ENCODE results near the gene FGD5. TPM values are rescaled to one million over a fixed set of nuclear protein-coding genes. Genes with fewer than 3 reads are reported as not detected.

The FGD5 gene
- total RNA-seq, 1 experiment from 2014 or later: not detected

GRCh38 chr3:14913926-14914778, 95.4 kb downstream of the FGD5 start:
- no peak for DNase-seq (ENCODE audit: low spot score)
- Histone ChIP-seq H3K27ac (ENCODE audit: low read depth, low read length, poor library complexity, severe bottlenecking) (no peak overlapping the region), H3K36me3 (ENCODE audit: insufficient read depth, low read length, poor library complexity, severe bottlenecking) (no peaks in the 10 kb centered on the region), H3K4me1 (ENCODE audit: insufficient read depth, low read length, poor library complexity, severe bottlenecking) (no peaks in the 10 kb centered on the region), H3K4me3 (ENCODE audit: low read depth, low read length, poor library complexity, severe bottlenecking) (no peak overlapping the region), H3K27me3 (replicated peaks; ENCODE audit: insufficient read depth, low read depth, low read length, poor library complexity) (no peaks in the 10 kb centered on the region), H3K9me3 (ENCODE audit: low read depth, low read length, poor library complexity, severe bottlenecking) (no peaks in the 10 kb centered on the region)
- ChIA-PET CTCF (interaction anchor here (0.5 kb wide), 1 partner anchor 26 kb away, joined by 3 read pairs; no protein-coding TSS in a partner anchor), POLR2A (ENCODE audit: low non-redundant PET) (no interaction called here)
- TF ChIP-seq, protein P1, sequence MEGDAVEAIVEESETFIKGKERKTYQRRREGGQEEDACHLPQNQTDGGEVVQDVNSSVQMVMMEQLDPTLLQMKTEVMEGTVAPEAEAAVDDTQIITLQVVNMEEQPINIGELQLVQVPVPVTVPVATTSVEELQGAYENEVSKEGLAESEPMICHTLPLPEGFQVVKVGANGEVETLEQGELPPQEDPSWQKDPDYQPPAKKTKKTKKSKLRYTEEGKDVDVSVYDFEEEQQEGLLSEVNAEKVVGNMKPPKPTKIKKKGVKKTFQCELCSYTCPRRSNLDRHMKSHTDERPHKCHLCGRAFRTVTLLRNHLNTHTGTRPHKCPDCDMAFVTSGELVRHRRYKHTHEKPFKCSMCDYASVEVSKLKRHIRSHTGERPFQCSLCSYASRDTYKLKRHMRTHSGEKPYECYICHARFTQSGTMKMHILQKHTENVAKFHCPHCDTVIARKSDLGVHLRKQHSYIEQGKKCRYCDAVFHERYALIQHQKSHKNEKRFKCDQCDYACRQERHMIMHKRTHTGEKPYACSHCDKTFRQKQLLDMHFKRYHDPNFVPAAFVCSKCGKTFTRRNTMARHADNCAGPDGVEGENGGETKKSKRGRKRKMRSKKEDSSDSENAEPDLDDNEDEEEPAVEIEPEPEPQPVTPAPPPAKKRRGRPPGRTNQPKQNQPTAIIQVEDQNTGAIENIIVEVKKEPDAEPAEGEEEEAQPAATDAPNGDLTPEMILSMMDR (conservative IDR thresholded peaks at IDR 0.05; ENCODE audit: low read depth, low read length): 0 out of 2 replicates have a peak, but pooled peaks have one; percentile 29
- TF ChIP-seq EZH2 (IDR thresholded peaks at IDR 0.05; ENCODE audit: borderline replicate concordance, low read depth, low read length, poor library complexity, severe bottlenecking): no peak
- intact Hi-C loops (cut with micrococcal nuclease; ENCODE audit: unreplicated experiment): no loop called here
- BruUV-seq (replicated peaks): no TSS peak

- intact Hi-C loops (cut with micrococcal nuclease; ENCODE audit: unreplicated experiment): no loop called here
- H3K36me3 ChIP-seq (ENCODE audit: insufficient read depth, low read length, poor library complexity, severe bottlenecking): no peaks in the 10 kb centered on the region
- ChIA-PET POLR2A (ENCODE audit: low non-redundant PET) (no interaction called here), CTCF (interaction anchor here (0.5 kb wide), 1 partner anchor 26 kb away, joined by 3 read pairs; no protein-coding TSS in a partner anchor)
- no peaks in the 10 kb centered on the region for H3K27me3 ChIP-seq (replicated peaks; ENCODE audit: insufficient read depth, low read depth, low read length, poor library complexity)
- H3K4me3 ChIP-seq (ENCODE audit: low read depth, low read length, poor library complexity, severe bottlenecking): no peak overlapping the region
- DNase-seq (ENCODE audit: low spot score): no peak
- no TSS peak for BruUV-seq (replicated peaks)
- no peak overlapping the region for H3K27ac ChIP-seq (ENCODE audit: low read depth, low read length, poor library complexity, severe bottlenecking)
- H3K9me3 ChIP-seq (ENCODE audit: low read depth, low read length, poor library complexity, severe bottlenecking): no peaks in the 10 kb centered on the region
- TF ChIP-seq EZH2 (IDR thresholded peaks at IDR 0.05; ENCODE audit: borderline replicate concordance, low read depth, low read length, poor library complexity, severe bottlenecking): no peak
- TF ChIP-seq, protein P1 (conservative IDR thresholded peaks at IDR 0.05; ENCODE audit: low read depth, low read length): no peak
- H3K4me1 ChIP-seq (ENCODE audit: insufficient read depth, low read length, poor library complexity, severe bottlenecking): no peaks in the 10 kb centered on the region
Observed at GRCh38 chr3:14914779-14915117, 96.0 kb downstream of the FGD5 start.

DNA sequence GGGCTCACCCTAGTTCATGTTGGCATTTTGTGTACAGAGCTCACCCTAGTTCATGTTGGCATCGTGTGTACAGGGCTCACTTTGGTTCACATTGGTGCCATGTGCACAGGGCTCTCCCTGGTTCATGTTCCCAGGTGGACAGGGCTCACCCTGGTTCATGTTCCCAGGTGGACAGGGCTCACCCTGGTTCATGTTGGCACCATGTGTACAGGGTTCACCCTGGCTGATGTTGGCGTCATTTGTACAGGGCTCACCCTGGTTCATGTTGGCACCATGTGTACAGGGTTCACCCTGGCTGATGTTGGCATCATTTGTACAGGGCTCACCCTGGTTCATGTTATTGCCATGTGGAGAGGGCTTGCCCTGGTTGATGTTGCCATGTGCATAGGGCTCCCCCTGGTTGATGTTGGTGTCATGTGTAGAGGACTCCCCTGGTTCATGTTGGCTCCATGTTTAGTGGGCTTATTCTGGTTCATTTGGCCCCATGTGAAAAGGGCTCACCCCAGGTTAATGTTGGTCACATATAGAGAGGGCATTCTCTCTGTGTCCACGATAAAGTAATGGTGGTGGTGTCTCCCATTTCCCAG, 97.0 kb downstream of the FGD5 start:
- no peak for DNase-seq (ENCODE audit: low spot score)

More for the DNA sequence above, 97.0 kb downstream of the FGD5 start:
- Histone ChIP-seq H3K36me3 (ENCODE audit: insufficient read depth, low read length, poor library complexity, severe bottlenecking) (no peaks in the 10 kb centered on the region), H3K4me1 (ENCODE audit: insufficient read depth, low read length, poor library complexity, severe bottlenecking) (no peaks in the 10 kb centered on the region), H3K4me3 (ENCODE audit: low read depth, low read length, poor library complexity, severe bottlenecking) (no peak overlapping the region), H3K27me3 (replicated peaks; ENCODE audit: insufficient read depth, low read depth, low read length, poor library complexity) (no peaks in the 10 kb centered on the region), H3K9me3 (ENCODE audit: low read depth, low read length, poor library complexity, severe bottlenecking) (no peaks in the 10 kb centered on the region), H3K27ac (ENCODE audit: low read depth, low read length, poor library complexity, severe bottlenecking) (no peak overlapping the region)
- CTCF ChIA-PET: no interaction called here
- BruUV-seq (replicated peaks): no TSS peak
- POLR2A ChIA-PET (ENCODE audit: low non-redundant PET): no interaction called here
- intact Hi-C loops (cut with micrococcal nuclease; ENCODE audit: unreplicated experiment): no loop called here
- no peak for TF ChIP-seq EZH2 (IDR thresholded peaks at IDR 0.05; ENCODE audit: borderline replicate concordance, low read depth, low read length, poor library complexity, severe bottlenecking)
- TF ChIP-seq, protein P1 (conservative IDR thresholded peaks at IDR 0.05; ENCODE audit: low read depth, low read length): no peak; the same call in 1 of the 2 replicates

Measured in A673 (cell line).